Fibroblast of skin of right biceps (primary cell): ENCODE measurements around the gene ARHGAP45.
"Not testable (repeated sequence)": the region's sequence is repeated elsewhere in the genome, so short reads cannot be mapped to it uniquely, and the experiment has no call there.

Source experiments
- DNase-seq: peaks from one replicate; pipeline ENCODE4 v3.0.0-alpha.2; 2013

The ARHGAP45 gene

DNA sequence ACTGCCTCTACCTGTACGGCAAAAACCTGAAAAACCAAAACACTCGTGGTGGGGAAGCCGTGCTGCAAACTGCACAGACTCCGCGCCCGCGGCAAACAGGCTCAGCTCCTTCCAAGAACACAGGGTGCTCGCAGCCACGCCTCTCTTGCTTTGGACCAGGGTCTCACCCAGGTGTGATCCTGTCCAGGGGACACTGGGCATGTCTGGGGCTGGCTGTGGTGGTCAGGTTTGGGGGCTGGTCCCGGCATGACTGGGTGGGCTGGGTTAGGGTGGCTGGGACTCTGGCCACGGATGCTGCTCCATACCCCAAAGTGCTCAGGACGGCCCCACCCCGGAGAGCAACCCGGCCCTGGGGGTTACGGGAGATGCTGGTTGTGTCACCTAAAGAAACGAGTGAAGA, 50.7 kb downstream of the ARHGAP45 start:
- DNase-seq, result no peak

DNA sequence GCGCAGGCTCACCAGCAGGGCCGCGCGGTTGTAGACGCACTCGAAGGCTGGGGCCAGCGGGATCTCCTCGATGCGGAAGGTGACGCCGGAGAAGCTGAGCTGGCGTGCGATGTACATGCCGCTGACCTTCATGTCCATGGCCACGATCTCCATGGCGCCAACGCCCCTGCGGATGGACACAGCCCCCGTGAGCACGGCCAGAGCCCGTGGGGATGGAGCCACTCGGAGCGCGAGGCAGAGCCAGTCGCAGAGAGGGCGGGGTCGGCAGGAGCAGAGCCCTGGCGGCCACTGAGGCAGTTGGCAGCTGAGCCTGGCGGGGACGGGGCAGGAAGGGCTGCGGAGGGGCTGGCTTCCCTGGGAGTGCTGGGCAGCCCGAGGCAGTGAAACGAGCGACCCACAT, 52.0 kb downstream of the ARHGAP45 start:
- no peak for DNase-seq

DNA sequence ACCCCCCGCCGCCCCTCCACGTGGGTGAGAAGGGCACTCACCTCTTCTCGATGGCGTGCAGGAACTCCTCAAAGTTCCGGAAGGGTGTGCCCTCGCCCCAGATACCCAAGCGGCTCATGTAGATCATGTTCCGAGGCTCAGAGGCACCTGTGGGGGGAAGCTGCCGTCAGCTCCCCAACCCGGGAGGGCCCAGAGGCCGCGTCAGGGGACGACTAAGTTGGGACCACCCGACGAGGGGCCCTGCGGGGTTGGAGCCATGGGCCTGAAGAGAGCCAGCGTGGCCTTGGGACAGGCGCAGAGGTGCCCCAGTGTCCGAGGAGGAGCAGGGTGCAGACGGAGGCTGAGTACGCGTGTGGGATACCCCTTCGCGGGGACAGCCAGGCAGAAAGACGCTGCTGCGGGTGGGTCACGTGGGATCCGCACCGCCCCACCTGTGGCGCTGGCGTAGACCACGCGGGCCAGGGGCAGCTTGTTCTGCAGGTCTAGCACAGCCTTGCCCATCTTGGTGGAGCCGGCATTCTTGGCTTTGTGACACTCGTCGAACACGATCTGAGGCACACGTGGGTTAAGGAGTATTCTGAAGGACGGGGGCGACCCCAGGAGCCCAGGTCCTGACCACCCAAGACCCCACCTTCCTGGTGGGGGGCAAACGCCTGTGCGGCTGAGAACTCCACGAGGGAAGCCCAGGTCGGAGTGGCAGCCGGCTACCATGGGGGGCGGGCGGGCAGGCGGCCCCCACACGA, 52.7 kb downstream of the ARHGAP45 start:
- DNase-seq, result no peak

DNA sequence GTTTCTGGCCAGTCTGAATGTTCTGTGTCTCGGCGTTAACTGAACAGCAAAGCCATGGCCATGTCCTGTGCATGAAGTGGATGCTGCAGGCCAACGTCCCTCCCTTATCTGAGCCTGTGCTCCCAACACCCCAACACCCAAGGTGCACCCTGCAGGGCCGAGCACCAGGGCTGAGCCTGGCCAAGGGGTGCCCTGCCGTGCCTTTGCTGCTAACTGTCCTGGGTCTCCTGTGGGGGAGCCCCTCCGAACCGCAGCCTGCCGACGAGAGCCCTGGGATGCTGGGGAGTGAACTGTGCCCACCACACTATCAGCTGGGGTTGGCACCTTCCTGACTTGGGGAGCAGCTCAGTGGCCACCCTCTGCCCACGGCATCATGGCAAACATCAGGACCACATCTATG, 54.4 kb downstream of the ARHGAP45 start:
- DNase-seq, result no peak

DNA sequence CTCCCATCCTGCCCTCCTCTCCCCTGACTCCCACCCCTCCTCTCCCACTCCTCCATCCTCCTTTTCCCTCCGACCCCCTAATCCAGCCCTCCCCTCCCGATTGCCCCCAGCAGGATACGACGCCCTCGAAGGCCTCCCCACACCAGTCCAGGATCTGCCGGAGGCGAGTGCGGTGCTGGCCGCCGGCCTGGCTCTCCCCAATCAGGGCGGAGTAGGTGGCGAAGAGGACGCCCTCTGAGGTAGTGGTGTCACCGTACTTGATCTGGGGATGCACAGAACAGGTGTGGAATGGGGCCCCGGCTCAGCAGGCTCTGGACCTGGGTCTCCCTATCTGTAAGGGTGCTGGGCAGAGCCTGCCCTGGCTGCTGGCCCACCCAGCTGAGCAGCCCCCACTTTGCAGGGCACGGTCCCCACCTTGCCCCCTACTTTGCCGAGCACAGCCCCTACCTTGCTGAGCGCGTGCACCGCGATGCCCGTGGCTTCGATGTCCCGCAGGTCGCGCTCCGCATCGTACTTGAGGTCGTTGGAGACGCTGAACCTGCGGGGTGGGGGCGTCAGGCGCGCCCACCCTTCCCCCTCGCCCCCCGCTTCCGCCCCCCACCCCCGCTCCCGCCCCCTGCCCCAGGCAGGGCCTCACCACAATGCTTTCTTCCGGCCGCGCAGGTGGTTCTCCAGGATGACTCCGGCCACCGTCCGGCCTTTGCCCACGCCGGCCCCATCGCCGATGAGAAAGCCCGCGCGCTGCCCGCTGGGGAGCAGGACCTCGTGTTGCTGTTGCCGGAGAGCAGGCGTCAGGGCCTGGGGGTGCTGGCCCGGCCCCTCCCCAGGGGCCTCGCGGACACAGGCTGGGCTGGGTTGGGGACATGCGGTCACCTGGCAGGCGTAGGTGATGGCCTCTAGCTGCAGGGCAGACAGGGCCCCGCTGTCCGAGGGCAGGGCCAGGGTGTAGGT, 55.3 kb downstream of the ARHGAP45 start:
- DNase-seq, result no peak

DNA sequence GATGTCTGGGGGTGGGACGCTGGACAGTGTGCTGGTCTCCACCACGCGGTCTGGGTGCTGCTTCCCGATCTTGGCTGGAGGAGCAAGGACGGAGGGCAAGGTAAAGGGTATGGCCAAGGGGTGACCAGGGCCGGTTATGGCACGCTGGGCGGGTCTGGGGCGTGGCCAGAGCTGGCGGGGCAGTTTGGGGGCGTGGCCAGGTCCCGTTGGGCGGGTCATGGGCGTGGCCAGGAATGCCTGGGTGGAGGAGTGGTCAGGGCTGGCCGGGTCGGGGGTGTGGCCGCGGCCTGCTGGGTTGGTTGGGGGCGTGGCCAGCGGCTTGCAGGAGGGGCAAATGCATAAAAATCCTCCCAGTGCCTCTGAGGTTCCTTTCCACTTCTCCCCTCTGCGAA, 56.0 kb downstream of the ARHGAP45 start:
- peak; percentile 71 for DNase-seq

DNA sequence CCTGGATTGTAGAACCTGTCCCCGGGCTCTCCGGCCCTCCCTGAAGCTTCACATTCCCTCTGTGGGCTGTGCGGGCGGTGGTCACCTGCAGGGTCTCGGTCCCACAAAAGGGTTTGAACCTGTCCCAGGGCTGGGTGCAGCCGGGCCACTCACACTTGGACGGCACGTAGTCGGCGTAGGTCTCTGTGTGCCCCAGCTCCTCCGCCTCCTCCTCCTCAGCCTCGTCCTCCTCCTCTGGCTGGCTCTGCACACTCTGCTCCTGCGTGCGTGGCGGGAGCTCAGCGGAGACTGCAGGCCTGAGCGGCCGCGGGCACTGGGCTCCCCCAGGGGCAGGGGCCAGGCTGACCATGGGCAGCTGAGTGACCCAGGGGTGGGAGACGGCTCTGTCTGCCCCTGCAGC, 56.4 kb downstream of the ARHGAP45 start:
- no peak for DNase-seq

DNA sequence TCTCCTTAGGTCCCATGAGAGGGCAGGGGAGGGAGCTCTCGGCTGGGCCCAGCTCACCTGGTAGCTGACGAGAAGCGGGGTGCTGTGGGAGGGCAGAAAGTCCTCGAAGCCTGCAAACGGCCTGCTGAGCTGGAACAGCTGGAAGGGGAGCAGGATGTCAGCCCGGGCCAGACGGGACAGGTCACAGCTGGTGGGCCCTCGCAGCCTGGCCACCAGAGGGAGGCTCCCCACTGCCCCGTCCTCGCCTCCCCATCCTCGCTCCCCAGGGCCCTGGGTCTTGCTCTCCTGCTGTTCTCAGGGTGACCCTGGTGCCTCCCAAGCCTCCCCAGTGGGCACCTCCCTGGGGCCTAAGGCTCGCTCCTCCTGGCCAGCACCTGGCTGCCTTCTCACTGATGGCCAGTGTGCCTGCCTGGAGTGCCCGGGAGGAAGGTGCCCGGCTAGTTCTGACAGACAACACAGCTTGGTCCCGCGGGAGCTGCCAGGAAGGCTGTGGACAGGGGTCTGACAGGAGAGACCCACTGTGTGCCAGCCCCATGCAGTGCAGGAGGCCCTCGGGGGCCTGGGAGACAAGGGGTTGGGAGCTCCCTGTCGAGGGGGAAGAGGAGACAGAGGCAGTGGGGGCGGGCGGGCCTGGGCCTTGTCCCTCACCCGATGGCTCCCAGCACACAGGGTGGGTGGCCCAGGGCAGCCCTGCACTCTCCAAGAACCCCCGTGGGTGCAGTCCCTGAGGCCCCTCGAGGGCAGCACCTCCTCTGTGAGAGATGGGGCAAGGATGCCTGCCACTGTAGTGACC, 57.1 kb downstream of the ARHGAP45 start:
- DNase-seq, result no peak

DNA sequence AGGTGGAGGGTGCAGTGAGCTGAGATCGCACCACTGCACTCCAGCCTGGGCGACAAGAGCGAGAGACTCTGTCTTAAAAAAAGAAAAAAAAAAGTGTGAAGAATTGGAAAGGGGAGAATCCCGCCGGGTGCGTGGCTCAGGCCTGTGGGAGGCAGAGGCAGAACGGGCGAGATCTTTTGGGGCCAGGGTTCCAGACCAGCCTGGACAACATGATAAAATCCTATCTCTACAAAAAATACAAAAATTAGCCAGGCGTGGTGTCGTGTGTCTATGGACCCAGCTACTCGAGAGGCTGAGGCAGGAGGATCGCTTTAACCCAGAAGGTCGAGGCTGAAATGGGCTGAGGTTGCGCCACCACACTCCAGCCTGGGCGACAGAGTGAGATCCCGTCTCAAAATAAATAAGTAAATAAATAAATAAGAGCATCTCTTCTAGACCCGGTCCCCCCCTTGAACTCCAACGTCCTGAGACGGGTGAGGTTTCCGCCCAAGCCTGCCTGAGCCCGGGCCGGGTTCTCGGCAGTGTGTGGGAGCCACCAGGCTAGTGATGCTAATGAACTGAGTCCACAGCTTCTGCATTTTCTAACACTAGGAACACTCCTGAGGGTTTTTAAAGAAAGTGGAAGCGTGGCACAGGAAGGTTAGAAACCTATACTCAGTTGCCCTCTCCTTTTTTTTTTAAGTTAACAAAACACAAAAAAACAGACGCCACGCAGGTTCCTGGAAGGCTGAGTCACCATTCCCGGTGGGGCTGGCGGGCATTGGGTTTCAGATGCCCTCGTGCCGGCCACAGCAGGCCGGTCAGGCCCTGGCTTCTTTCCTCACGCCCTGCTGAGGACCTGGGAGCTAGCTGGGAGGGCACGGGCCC, 58.9 kb downstream of the ARHGAP45 start:
- DNase-seq, result no peak

DNA sequence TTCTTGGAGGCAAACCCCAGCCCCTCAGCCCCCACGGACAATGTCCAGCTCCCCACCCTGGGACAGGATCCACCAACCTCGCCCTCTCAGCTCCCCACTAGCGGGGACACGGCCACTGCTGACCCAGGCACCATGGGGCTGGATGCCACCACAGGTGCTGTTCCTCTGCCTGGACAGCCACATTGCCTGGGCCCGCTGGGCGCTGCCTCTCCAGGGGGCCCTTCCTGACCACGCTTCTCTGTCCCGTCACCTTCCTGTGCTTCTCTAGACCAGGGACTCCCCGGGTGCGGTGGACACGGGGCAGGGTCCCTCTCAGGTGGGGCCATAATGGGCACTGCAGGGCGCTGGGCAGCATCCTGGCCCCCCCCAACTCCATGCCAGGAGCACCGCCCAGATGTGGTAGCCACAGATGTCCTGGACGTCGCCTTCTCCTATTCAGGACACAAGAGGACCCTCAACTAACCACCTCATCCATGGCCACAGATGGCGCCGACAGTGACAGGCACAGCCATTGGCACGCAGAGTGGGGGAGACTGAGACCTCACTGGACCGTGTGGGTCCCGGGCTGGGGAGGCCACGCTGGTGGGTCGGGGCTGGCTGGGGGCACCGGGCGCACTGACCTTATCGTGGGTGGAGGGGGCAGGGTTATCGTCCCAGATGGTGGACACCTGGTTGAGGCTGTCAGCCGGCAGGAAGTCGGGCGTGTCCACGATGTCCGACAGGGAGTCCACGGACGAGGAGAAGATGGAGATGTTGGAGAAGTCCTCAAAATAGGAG, 60.2 kb downstream of the ARHGAP45 start:
- DNase-seq, result no peak

DNA sequence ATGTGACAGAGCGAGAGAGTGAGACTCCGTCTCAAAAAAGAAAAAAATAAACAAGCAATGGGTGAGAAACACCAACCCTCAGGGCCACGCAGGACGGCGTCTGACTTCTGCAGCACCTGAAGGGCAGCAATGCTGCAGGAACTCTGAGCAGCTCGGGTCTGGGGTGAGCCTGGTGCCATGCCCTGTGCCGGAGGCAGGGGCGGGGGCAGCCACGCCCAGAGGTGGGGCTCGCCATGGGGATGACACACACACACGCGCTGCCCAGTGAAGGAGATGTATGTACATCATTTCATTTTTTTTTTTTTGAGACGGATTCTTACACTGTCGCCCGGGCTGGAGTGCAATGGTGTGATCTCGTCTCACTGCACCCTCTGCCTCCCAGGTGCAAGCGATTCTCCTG, 61.1 kb downstream of the ARHGAP45 start:
- DNase-seq, result no peak

DNA sequence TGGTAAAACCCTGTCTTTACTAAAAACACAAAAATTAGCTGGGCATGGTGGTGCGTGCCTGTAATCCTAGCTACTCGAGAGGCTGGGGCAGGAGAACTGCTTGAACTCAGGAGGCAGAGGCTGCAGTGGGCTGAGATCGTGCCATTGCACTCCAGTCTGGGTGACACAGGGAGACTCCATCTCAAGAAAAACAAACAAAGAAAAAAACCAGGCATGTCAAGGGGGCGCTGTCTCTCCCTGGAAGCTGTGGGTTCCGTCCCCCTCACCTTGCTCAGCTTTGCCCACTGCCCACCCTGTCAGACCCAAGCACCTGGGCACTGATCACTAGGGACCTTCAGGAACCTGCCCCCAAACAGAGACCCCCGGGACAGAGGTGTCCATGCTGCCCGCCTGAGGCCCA, 62.1 kb downstream of the ARHGAP45 start:
- DNase-seq, result not testable (repeated sequence)

DNA sequence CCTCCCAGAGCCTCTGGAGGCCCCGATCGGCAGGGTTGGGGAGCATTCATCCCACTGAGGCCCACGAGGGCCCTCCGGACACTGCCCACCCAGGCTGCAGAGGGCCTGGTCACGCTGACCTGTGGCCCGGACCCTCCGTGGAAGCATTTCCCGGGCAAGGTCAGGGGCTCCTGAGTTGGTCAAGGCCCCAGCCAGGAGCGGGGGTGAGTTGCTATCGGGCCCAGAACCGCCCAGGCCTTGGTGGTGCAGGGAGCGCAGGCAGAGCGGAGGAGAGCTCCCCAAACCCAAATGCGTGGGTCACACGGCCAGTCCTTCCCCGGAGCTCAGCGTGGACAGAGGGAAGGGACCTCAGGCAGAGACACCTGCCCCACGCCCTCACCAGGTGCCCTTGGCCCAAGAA, 62.6 kb downstream of the ARHGAP45 start:
- no peak for DNase-seq

DNA sequence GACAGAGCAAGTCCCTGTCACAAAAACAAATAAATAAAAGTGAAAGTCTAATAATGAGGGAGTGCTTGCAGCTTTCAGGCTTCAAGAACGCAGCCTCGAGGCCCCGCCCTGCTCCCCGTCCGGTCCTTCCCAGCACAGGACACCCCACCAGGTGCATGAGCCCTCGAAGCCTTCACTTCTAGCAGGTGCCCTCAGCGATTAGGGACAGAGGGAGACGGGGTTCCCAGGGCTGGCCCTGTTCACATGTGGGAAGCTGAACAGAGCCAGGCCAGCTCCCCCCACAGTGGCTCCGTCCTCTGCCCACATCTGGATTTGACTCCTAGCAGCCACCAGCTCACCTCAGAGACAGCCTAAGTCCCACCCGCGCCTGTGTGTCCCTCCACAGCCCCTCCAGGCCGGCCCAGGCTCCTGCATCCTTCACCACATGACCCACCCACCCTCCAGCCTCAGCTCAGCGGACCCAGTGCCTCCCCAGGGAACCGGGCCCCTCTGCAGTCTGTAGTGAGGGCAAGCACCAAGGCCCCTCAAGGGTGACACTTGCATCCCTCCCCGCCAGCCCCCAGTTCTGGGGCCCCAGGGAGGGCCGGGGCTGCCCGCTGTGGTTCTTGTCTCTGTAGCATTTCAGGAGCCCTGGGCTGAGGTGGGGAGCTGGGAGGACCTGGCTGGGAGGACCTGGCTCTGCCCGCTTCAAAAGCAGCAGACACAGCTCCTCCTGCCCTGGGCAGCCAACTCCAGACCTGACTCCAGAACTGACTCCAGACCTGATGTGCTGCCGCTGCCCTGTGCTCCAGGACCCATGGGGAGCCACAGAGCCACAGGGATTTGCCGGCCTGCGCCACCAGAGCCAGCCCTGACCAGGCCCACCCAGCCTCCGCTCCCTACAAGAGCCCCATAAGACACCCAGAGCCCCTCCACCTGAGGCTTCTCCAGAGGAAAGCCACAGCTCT, 64.1 kb downstream of the ARHGAP45 start:
- DNase-seq, result no peak

DNA sequence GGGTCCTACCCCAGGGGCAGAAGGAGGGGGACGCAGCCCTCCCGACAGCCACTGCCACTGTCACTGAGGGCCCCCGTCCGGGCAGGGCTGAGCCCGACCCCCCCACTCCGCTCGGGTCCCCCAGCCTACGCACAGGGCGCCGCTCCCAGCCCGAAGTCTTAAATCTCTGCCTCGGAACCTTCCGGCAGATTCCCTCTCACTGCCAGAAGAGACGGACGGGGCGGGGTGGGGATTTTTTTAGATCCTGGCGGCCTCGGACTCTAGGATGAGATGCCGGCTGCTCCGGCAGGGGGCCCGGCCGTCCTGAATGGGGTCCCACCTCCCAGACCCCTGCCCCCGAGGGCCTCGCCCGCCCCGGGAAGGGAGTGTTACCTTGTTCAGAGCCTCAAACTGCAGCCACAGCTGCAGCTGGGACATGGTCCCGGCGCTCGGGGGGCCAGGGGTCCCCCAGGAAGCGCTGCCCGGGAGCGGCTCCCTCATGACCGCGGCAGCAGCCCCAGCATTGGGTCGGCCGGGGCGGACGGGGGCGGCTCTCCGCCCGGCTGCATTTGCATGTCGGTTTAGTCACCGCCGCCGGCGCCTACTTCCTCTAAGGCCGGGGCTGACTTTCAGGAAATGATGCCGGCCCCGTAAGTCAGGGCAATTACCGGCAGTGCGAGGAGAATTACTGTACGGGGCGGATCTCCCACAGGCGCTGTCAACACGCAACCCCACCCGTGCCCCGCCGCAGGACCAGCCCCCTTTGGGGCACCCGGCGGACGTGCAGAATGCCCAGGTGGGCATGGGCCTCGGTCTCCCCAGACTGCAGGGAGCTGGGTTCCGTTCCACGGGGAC, 65.0 kb downstream of the ARHGAP45 start:
- DNase-seq, result peak; percentile 91

DNA sequence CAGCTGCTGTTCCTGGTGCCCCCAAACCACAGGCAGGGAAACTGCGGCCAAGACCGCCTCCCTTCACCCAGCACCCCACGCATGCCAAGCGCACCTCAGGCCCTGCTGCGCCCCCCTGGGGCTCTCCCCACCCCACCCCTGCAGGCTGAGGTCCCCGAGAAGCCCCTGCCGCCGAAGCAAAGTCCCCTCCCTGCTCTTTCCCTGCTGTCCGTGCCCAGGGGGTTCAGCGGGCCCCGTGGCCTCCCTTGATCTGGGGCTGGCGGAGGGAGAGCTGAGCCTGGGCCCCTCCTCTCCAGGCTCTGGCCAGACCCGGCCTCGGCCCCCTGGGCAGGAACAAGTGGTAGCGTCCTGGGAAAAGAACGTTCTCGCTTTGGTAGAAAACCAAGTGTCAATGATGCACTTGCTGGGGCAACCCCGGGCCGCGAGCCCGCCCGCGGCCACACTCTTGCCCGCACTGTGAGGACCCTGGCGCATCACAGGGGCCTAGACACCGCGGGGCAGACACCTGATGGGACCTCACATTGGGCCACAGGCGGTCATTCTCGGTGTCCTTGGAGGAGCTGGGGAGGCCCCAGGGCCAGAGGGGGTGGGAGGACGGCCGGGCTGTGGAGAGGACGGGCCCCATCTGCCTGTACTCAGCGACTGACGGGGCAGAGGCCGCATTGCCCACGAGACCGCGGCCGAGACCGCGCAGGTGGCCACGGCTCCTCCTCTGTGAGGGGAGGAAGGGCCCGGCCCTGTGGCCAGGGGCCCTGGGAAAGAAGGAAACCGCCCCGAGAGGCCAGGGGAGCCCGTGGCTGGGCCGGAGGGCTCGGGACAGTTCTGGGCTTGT, 65.8 kb downstream of the ARHGAP45 start:
- DNase-seq, result no peak

DNA sequence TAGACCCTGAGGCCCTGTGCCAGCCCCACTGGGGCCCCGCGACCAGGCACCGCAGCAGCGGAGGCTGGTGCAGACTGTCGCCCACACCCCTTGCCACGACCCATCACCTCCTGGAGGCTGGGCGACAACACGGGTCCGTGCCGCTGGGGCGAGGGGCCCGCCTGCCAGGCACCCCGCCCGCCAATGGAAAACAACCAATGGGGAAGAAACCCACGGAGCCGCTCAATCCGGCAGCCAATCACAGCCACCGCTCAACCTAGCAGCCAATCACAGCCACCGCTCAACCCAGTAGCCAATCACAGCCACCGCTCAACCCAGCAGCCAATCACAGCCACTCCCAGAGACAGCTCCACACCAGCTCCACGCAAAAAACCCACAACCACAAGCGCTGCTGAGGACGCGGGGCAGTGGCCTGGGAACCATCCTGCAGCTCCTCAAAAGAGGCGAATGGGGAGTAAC, 66.5 kb downstream of the ARHGAP45 start:
- DNase-seq, result no peak

DNA sequence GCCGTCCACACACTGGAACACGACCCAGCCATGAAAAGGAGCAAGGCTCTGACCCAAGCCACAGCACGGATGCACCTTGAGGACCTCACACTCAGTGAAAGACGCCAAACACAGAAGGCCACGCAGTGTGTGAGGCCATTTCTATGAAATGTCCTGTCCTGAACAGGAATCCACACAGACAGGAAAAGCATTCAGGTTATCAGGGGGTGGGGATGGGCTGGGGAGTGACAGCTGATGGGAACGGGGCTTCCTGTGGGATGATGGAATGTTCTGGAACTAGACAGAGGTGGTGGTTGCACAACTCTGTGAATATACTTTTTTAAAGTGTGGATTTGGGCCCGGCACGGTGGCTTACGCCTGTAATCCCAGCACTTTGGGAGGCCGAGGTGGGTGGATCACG, 67.5 kb downstream of the ARHGAP45 start:
- peak; percentile 35 for DNase-seq
